ENCODE results near the gene TUBB4A. TPM values are rescaled to one million over a fixed set of nuclear protein-coding genes. Genes with fewer than 3 reads are reported as not detected.
A peak's percentile ranks its signal among the peaks of the same experiment; 100 is the strongest.

Gene TUBB4A
- total RNA-seq, 2 donors from 2014 or later = 0.44 to 1.4 TPM

- H3K27me3 ChIP-seq = no peaks in the 10 kb centered on the region
- no peaks in the 10 kb centered on the region for H3K9me3 ChIP-seq
- H3K4me1 ChIP-seq = no peaks in the 10 kb centered on the region
- peak overlapping the region; percentile 27 for H3K4me3 ChIP-seq
- no peaks in the 10 kb centered on the region for H3K36me3 ChIP-seq
- H3K9ac ChIP-seq (ENCODE audit: low read depth in 2 of 2, low read length in 2 of 2) = peak overlapping the region; percentile 38 to 65
- peak overlapping the region; percentile 24 for H3K27ac ChIP-seq
- DNase-seq = no peak
- TF ChIP-seq CTCF (IDR thresholded peaks at IDR 0.05) = no peak
- intact Hi-C loops (cut with DNase I) = no loop called here
These were observed 21.2 kb downstream of the TUBB4A start for GRCh38 chr19:6480848-6481415.

GRCh38 chr19:6479836-6480398 is 22.2 kb downstream of the TUBB4A start:
- Histone ChIP-seq H3K27me3 (no peaks in the 10 kb centered on the region), H3K4me3 (no peak overlapping the region), H3K27ac (no peak overlapping the region), H3K36me3 (no peaks in the 10 kb centered on the region), H3K4me1 (no peaks in the 10 kb centered on the region), H3K9me3 (no peaks in the 10 kb centered on the region), H3K9ac (ENCODE audit: low read depth in 2 of 2, low read length in 2 of 2) (no peak overlapping the region)
- intact Hi-C loops (cut with DNase I) = no loop called here
- TF ChIP-seq CTCF (IDR thresholded peaks at IDR 0.05) = no peak
- DNase-seq = no peak

GRCh38 chr19:6478815-6479214 is 23.3 kb downstream of the TUBB4A start:
- no peaks in the 10 kb centered on the region for H3K36me3 ChIP-seq
- H3K27ac ChIP-seq = no peak overlapping the region
- DNase-seq = no peak
- H3K9me3 ChIP-seq = no peaks in the 10 kb centered on the region
- H3K9ac ChIP-seq (ENCODE audit: low read depth in 2 of 2, low read length in 2 of 2) = no peak overlapping the region
- no peaks in the 10 kb centered on the region for H3K4me1 ChIP-seq
- TF ChIP-seq CTCF (IDR thresholded peaks at IDR 0.05) = no peak
- no peaks in the 10 kb centered on the region for H3K27me3 ChIP-seq
- no peak overlapping the region for H3K4me3 ChIP-seq
- intact Hi-C loops (cut with DNase I) = no loop called here

GRCh38 chr19:6476896-6477431 is 25.1 kb downstream of the TUBB4A start:
- H3K27ac ChIP-seq = no peak overlapping the region
- intact Hi-C loops (cut with DNase I) = no loop called here

More at GRCh38 chr19:6476896-6477431, 25.1 kb downstream of the TUBB4A start:
- Histone ChIP-seq H3K9ac (ENCODE audit: low read depth in 2 of 2, low read length in 2 of 2) (no peak overlapping the region), H3K4me1 (no peaks in the 10 kb centered on the region), H3K4me3 (peak overlapping the region; percentile 25), H3K36me3 (no peaks in the 10 kb centered on the region), H3K9me3 (no peaks in the 10 kb centered on the region), H3K27me3 (no peaks in the 10 kb centered on the region)
- no peak for DNase-seq
- TF ChIP-seq CTCF (IDR thresholded peaks at IDR 0.05) = no peak
